GM12878 (cell line): ENCODE data around the gene SSBP4. TPM values are rescaled to one million over a fixed set of nuclear protein-coding genes. Genes with fewer than 3 reads are reported as not detected.
A peak's percentile ranks its signal among the peaks of the same experiment; 100 is the strongest.

Source experiments
- BACH1 ChIP-seq: fragments of 450-650 bp; IDR thresholded peaks from 2 replicates; pipeline ENCODE4 v1.6.1; 2017; ENCODE audit warnings: mild to moderate bottlenecking, borderline replicate concordance
- CHD1 ChIP-seq: IDR thresholded peaks from 2 replicates; pipeline ENCODE4 v1.6.1; 2012; ENCODE audit warnings: low read depth, low read length, improper control_type of control experiment
- ESRRA ChIP-seq: IDR thresholded peaks from 2 replicates; pipeline ENCODE4 v1.6.1; 2012; ENCODE audit warnings: mild to moderate bottlenecking, low read length, improper control_type of control experiment
- GATAD2B ChIP-seq: fragments of 450-650 bp; conservative IDR thresholded peaks from 2 replicates; pipeline ENCODE4 v1.6.1; 2017; ENCODE audit warnings: low read depth, mild to moderate bottlenecking, moderate library complexity
- IKZF2 ChIP-seq, 2 experiments: fragments of 450-650 bp; IDR thresholded peaks; 2 replicates each; pipeline ENCODE4 v1.6.1; 2017; ENCODE audit warnings: mild to moderate bottlenecking in 2 of 2, moderate library complexity in 2 of 2
- IRF4 ChIP-seq: IDR thresholded peaks from 2 replicates; pipeline ENCODE4 v1.6.1; 2011; ENCODE audit warnings: low read depth, low read length
- NFYB ChIP-seq: IDR thresholded peaks from 2 replicates; pipeline ENCODE4 v1.6.1; 2011; ENCODE audit warnings: low read depth, mild to moderate bottlenecking, low read length, improper control_type of control experiment, moderate library complexity; ENCODE audit not compliant: insufficient read depth
- PAX8 ChIP-seq: fragments of 450-650 bp; IDR thresholded peaks from 2 replicates; pipeline ENCODE4 v1.6.1; 2017; ENCODE audit warnings: mild to moderate bottlenecking, moderate library complexity
- RAD21 ChIP-seq: IDR thresholded peaks from 2 replicates; pipeline ENCODE4 v1.6.1; 2011; ENCODE audit warnings: mild to moderate bottlenecking, low read depth, low read length, moderate library complexity; ENCODE audit not compliant: insufficient read depth
- SMAD5 ChIP-seq: IDR thresholded peaks from 2 replicates; pipeline ENCODE4 v1.6.1; 2016; ENCODE audit warnings: antibody characterized with exemption, low read depth
- STAT1 ChIP-seq: fragments of 450-650 bp; conservative IDR thresholded peaks from 2 replicates; pipeline ENCODE4 v1.6.1; 2014; ENCODE audit warnings: antibody characterized with exemption, mild to moderate bottlenecking
- TCF3 ChIP-seq: IDR thresholded peaks from 2 replicates; pipeline ENCODE4 v1.6.1; 2012; ENCODE audit warnings: low read depth, mild to moderate bottlenecking, low read length, borderline replicate concordance; ENCODE audit not compliant: insufficient read depth
- polyA plus RNA-seq, 11 experiments: library from polyadenylated mRNA; depleted of rRNA in 4 of 11; unstranded in 6 of 11; stranded (reverse) in 5 of 11; fragments of >200 nt; fragmentation: Nextera tagmentation in 4 of 11; fragmentation: Illumina TruSeq in 1 of 11; extraction: Ambion mirVana in 4 of 11; extraction: Trizol in 1 of 11; gene quantifications; 1 replicate in 1 of 11; 2 replicates in 10 of 11; pipeline versions ENCODE4 v1.2.1 to v1.2.3, GENCODE V29; 2011 to 2016; ENCODE audit warnings: inconsistent platforms in 2 of 11, missing spikeins in 2 of 11, low read depth in 1 of 11
- total RNA-seq, 4 experiments: library from RNA; depleted of rRNA in 3 of 4; stranded (reverse); fragments of >200 nt in 3 of 4; fragmentation: Illumina TruSeq in 1 of 4; extraction: Trizol in 1 of 4; gene quantifications; 2 replicates each; pipeline versions ENCODE4 v1.2.1 to v1.2.3, GENCODE V29; 2013 to 2021
- TF ChIP-seq, protein P1 (sequence below): IDR thresholded peaks from 2 replicates; pipeline ENCODE4 v1.6.1; 2011; ENCODE audit warnings: borderline replicate concordance, low read depth, mild to moderate bottlenecking, moderate library complexity, low read length; ENCODE audit not compliant: insufficient read depth, poor library complexity, severe bottlenecking
- TF ChIP-seq, protein P2 (sequence below): fragments of 450-650 bp; IDR thresholded peaks from 2 replicates; pipeline ENCODE4 v1.6.1; 2017; ENCODE audit warnings: mild to moderate bottlenecking
- TF ChIP-seq, protein P3 (sequence below): fragments of 450-650 bp; IDR thresholded peaks from 2 replicates; pipeline ENCODE4 v1.6.1; 2018; ENCODE audit warnings: mild to moderate bottlenecking, low read depth, moderate library complexity; ENCODE audit not compliant: partially characterized antibody
- TF ChIP-seq, protein P4 (sequence below): IDR thresholded peaks from 2 replicates; pipeline ENCODE4 v1.6.1; 2011; ENCODE audit warnings: low read depth, mild to moderate bottlenecking, low read length, moderate library complexity, borderline replicate concordance; ENCODE audit errors: extremely low read depth
- TF ChIP-seq, protein P5 (sequence below): fragments of 450-650 bp; IDR thresholded peaks from 2 replicates; pipeline ENCODE4 v1.6.1; 2016; ENCODE audit warnings: mild to moderate bottlenecking

Gene SSBP4
- total and polyA plus RNA-seq, 10 of the 15 experiments (the other 5 are each of a cell fraction or from before 2014, with no cell fraction given), result 0.37 to 150 (median 38.9) TPM

DNA sequence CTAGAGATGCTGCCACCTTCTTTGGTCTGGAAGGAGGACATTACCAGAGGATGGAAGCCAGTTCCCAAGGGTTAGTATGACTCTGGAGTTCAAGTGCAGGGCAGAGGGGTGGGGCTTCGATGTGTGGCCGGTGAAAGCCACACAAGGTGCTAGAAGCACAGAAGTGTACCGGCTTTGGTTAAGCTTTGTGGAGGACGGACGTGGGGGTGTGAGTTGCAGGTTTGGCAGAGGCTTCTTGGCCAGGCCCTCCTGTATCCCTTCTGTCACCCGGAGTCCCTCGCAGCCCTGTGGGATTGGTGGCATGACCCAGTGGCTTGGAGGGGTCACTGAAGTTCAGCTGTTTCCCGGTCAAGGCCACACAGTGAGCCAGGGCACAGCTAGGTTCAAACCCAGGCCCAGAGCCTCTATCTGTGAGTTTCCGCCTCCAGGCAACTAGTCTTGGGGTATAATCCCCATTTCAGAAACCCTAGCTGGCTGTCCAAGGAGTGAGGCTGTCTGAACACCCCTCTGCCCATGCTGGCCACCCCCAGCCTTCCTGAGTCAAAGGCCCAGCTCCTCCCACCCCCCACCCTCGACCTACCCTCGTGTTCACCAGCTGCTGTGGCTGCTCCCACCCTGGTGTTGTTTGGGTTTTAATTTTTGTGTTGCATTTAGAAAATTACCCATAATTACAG lies 4.6 kb upstream of the SSBP4 start (continued):
- TF ChIP-seq, protein P1, sequence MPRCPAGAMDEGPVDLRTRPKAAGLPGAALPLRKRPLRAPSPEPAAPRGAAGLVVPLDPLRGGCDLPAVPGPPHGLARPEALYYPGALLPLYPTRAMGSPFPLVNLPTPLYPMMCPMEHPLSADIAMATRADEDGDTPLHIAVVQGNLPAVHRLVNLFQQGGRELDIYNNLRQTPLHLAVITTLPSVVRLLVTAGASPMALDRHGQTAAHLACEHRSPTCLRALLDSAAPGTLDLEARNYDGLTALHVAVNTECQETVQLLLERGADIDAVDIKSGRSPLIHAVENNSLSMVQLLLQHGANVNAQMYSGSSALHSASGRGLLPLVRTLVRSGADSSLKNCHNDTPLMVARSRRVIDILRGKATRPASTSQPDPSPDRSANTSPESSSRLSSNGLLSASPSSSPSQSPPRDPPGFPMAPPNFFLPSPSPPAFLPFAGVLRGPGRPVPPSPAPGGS, result no peak
- TF ChIP-seq STAT1 (no peak), IRF4 (no peak), ESRRA (no peak), TCF3 (no peak), PAX8 (no peak), IKZF2 (IDR thresholded peaks at IDR 0.05) (no peak; a peak in 1 of 4 replicates), SMAD5 (no peak), RAD21 (no peak), BACH1 (no peak), NFYB (no peak), GATAD2B (no peak), CHD1 (no peak)
- TF ChIP-seq, protein P2, sequence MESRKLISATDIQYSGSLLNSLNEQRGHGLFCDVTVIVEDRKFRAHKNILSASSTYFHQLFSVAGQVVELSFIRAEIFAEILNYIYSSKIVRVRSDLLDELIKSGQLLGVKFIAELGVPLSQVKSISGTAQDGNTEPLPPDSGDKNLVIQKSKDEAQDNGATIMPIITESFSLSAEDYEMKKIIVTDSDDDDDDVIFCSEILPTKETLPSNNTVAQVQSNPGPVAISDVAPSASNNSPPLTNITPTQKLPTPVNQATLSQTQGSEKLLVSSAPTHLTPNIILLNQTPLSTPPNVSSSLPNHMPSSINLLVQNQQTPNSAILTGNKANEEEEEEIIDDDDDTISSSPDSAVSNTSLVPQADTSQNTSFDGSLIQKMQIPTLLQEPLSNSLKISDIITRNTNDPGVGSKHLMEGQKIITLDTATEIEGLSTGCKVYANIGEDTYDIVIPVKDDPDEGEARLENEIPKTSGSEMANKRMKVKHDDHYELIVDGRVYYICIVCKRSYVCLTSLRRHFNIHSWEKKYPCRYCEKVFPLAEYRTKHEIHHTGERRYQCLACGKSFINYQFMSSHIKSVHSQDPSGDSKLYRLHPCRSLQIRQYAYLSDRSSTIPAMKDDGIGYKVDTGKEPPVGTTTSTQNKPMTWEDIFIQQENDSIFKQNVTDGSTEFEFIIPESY, result no peak
- TF ChIP-seq, protein P3, sequence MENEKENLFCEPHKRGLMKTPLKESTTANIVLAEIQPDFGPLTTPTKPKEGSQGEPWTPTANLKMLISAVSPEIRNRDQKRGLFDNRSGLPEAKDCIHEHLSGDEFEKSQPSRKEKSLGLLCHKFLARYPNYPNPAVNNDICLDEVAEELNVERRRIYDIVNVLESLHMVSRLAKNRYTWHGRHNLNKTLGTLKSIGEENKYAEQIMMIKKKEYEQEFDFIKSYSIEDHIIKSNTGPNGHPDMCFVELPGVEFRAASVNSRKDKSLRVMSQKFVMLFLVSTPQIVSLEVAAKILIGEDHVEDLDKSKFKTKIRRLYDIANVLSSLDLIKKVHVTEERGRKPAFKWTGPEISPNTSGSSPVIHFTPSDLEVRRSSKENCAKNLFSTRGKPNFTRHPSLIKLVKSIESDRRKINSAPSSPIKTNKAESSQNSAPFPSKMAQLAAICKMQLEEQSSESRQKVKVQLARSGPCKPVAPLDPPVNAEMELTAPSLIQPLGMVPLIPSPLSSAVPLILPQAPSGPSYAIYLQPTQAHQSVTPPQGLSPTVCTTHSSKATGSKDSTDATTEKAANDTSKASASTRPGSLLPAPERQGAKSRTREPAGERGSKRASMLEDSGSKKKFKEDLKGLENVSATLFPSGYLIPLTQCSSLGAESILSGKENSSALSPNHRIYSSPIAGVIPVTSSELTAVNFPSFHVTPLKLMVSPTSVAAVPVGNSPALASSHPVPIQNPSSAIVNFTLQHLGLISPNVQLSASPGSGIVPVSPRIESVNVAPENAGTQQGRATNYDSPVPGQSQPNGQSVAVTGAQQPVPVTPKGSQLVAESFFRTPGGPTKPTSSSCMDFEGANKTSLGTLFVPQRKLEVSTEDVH, result no peak
- TF ChIP-seq, protein P4, sequence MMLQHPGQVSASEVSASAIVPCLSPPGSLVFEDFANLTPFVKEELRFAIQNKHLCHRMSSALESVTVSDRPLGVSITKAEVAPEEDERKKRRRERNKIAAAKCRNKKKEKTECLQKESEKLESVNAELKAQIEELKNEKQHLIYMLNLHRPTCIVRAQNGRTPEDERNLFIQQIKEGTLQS, result no peak
- TF ChIP-seq, protein P5, sequence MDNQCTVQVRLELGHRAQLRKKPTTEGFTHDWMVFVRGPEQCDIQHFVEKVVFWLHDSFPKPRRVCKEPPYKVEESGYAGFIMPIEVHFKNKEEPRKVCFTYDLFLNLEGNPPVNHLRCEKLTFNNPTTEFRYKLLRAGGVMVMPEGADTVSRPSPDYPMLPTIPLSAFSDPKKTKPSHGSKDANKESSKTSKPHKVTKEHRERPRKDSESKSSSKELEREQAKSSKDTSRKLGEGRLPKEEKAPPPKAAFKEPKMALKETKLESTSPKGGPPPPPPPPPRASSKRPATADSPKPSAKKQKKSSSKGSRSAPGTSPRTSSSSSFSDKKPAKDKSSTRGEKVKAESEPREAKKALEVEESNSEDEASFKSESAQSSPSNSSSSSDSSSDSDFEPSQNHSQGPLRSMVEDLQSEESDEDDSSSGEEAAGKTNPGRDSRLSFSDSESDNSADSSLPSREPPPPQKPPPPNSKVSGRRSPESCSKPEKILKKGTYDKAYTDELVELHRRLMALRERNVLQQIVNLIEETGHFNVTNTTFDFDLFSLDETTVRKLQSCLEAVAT, result peak; percentile 24; the same call in 1 of the 2 replicates
